Kidney (tissue), 14 donors: Measurements from ENCODE around the gene UCHL5. TPM values are rescaled to one million over a fixed set of nuclear protein-coding genes. Genes with fewer than 3 reads are reported as not detected.

Experiments used
- DNase-seq, 5 donors: peaks; one replicate each; pipeline ENCODE4 v3.0.0-alpha.2; 2013 to 2020
- FAIRE-seq: peaks from 2 replicates; lab custom pipeline; 2012; peaks lifted over from hg19 to GRCh38; lab: Jason Lieb, UNC
- H3K27ac ChIP-seq, 2 donors: one replicate each; pipeline ENCODE4 v1.7.0; 2013; ENCODE audit warnings: low read depth in 2 of 2, low read length in 2 of 2, inconsistent platforms in 1 of 2
- H3K27me3 ChIP-seq: one replicate; pipeline ENCODE4 v1.7.1; 2013; ENCODE audit warnings: low read length, inconsistent platforms; ENCODE audit not compliant: control insufficient read depth, insufficient read depth
- H3K36me3 ChIP-seq, 3 donors: one replicate each; pipeline versions ENCODE4 v1.7.0 to v1.7.1; 2013; ENCODE audit warnings: low read length in 3 of 3, control low read depth in 1 of 3, inconsistent platforms in 1 of 3; ENCODE audit not compliant: insufficient read depth in 3 of 3, control insufficient read depth in 2 of 3
- H3K4me1 ChIP-seq, 3 donors: one replicate each; pipeline versions ENCODE4 v1.7.0 to v1.7.1; 2013; ENCODE audit warnings: low read length in 3 of 3, inconsistent platforms in 1 of 3, low read depth in 1 of 3; ENCODE audit not compliant: control insufficient read depth in 2 of 3, insufficient read depth in 2 of 3
- H3K4me3 ChIP-seq, 3 donors: one replicate each; pipeline versions ENCODE4 v1.7.0 to v1.8.1; 2013; ENCODE audit warnings: low read length in 3 of 3, control low read depth in 1 of 3, inconsistent platforms in 1 of 3
- H3K9ac ChIP-seq, 3 donors: one replicate each; pipeline versions ENCODE4 v1.7.0 to v1.7.1; 2013; ENCODE audit warnings: low read length in 3 of 3, control low read depth in 1 of 3, inconsistent platforms in 1 of 3
- H3K9me3 ChIP-seq, 3 donors: one replicate each; pipeline versions ENCODE4 v1.7.0 to v1.7.1; 2013; ENCODE audit warnings: low read length in 3 of 3, control low read depth in 1 of 3, inconsistent platforms in 1 of 3; ENCODE audit not compliant: control insufficient read depth in 2 of 3, insufficient read depth in 1 of 3
- CTCF ChIP-seq: IDR thresholded peaks from 3 replicates; pipeline ENCODE4 v1.5.1; 2012; ENCODE audit warnings: mild to moderate bottlenecking, moderate library complexity, borderline replicate concordance; ENCODE audit not compliant: insufficient read depth; ENCODE audit errors: extremely low read depth
- intact Hi-C: fragments of 100-400 bp; cut with DNase I; formaldehyde crosslinking; loops from one replicate; pipeline ENCODE4 v1.11.1; 2022
- polyA plus RNA-seq: library from polyadenylated mRNA; stranded (reverse); fragments of 350-450 nt; fragmentation: Illumina TruSeq; extraction: RNeasy Lipid Tissue Mini Kit (QIAGEN cat#74804); gene quantifications from one replicate; pipeline ENCODE4 v1.2.3, GENCODE V29; 2014; ENCODE audit warnings: low read depth, low replicate concordance; ENCODE audit not compliant: insufficient read depth
- total RNA-seq: library from RNA; stranded (reverse); fragmentation: NEBNext Ultra II Directional; extraction: Animal tissue kit (Norgen Biotek cat#: 25700); gene quantifications from one replicate; pipeline ENCODE4 v1.2.1, GENCODE V29; 2021
- donor health status: control.
- donor health status: control.
- donor health status: control.
- donor health status: control.
- donor health status: control.
- donor health status: DM: yes; HTN: yes; CAD: no.
- donor health status: Normal renal cell carcinoma (clear cell type).

Gene UCHL5
- total and polyA plus RNA-seq, 2 donors from 2014 or later, result 15.2 to 26.4 TPM

GRCh38 chr1:193065954-193066353 is 6.8 kb upstream of the UCHL5 start:
- no peak for FAIRE-seq
- TF ChIP-seq CTCF, result no peak
- Histone ChIP-seq H3K27me3 (no peaks in the 10 kb centered on the region), H3K4me3 (no peak overlapping the region), H3K9me3 (no peaks in the 10 kb centered on the region), H3K4me1 (peaks cover 0 to 4% (median 2%) of the 10 kb centered on the region in 3 donors), H3K36me3 (no peaks in the 10 kb centered on the region), H3K9ac (no peak overlapping the region), H3K27ac (no peak overlapping the region)
- no peak for DNase-seq
- intact Hi-C loops, result no loop called here

GRCh38 chr1:193062698-193063463 is 3.7 kb upstream of the UCHL5 start:
- no peaks in the 10 kb centered on the region for H3K27me3 ChIP-seq
- FAIRE-seq, result no peak
- intact Hi-C loops, result no loop called here
- no peak overlapping the region for H3K9ac ChIP-seq
- no peaks in the 10 kb centered on the region for H3K9me3 ChIP-seq
- H3K4me1 ChIP-seq, result peaks cover 0 to 10% (median 8%) of the 10 kb centered on the region in 3 donors
- no peaks in the 10 kb centered on the region for H3K36me3 ChIP-seq
- H3K27ac ChIP-seq, result no peak overlapping the region
- TF ChIP-seq CTCF, result no peak
- DNase-seq, result no peak
- no peak overlapping the region for H3K4me3 ChIP-seq

- FAIRE-seq (no peak), DNase-seq (peak in 2 of 5 donors; percentile 7 to 8)
- Histone ChIP-seq H3K4me1 (peaks cover 0 to 15% (median 11%) of the 10 kb centered on the region in 3 donors), H3K4me3 (peak overlapping the region in 2 of 3 donors; percentile 81 to 97), H3K27me3 (no peaks in the 10 kb centered on the region), H3K27ac (peak overlapping the region in 1 of 2 donors; percentile 12), H3K9ac (peak overlapping the region; percentile 79 to 96 (median 88)), H3K36me3 (no peaks in the 10 kb centered on the region), H3K9me3 (no peaks in the 10 kb centered on the region)
- no peak for TF ChIP-seq CTCF
- intact Hi-C loops, result no loop called here
Measured at GRCh38 chr1:193060938-193061337, 1.8 kb upstream of the UCHL5 start.
